GM23338 (cell line): ENCODE measurements around the gene DAPL1.

Experiments
- EZH2 ChIP-seq: fragments of 200-600 bp; sonication (generic); IDR thresholded peaks from one replicate; pipeline ENCODE4 v1.8.0; 2017; ENCODE audit warnings: antibody characterized with exemption, mild to moderate bottlenecking, low read depth; ENCODE audit not compliant: unreplicated experiment
- EZH2phosphoT487 ChIP-seq: fragments of 200-600 bp; sonication (generic); IDR thresholded peaks from one replicate; pipeline ENCODE4 v1.8.1; 2018; ENCODE audit warnings: antibody characterized with exemption; ENCODE audit not compliant: unreplicated experiment
- TF ChIP-seq, protein P1 (sequence below), 2 experiments: fragments of 200-600 bp in 1 of 2; sonication (generic) in 1 of 2; conservative IDR thresholded peaks; 2 replicates each; pipeline versions ENCODE4 v1.5.1 to v1.6.1; 2016 to 2017; ENCODE audit warnings: antibody characterized with exemption in 2 of 2, low read depth in 2 of 2, mild to moderate bottlenecking in 2 of 2, moderate library complexity in 1 of 2

GRCh38 chr2:158747281-158747680 lies 47.8 kb upstream of the DAPL1 start:
- TF ChIP-seq, protein P1, sequence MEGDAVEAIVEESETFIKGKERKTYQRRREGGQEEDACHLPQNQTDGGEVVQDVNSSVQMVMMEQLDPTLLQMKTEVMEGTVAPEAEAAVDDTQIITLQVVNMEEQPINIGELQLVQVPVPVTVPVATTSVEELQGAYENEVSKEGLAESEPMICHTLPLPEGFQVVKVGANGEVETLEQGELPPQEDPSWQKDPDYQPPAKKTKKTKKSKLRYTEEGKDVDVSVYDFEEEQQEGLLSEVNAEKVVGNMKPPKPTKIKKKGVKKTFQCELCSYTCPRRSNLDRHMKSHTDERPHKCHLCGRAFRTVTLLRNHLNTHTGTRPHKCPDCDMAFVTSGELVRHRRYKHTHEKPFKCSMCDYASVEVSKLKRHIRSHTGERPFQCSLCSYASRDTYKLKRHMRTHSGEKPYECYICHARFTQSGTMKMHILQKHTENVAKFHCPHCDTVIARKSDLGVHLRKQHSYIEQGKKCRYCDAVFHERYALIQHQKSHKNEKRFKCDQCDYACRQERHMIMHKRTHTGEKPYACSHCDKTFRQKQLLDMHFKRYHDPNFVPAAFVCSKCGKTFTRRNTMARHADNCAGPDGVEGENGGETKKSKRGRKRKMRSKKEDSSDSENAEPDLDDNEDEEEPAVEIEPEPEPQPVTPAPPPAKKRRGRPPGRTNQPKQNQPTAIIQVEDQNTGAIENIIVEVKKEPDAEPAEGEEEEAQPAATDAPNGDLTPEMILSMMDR (conservative IDR thresholded peaks at IDR 0.05; ENCODE audit: low read depth in 2 of 2) = no peak
- TF ChIP-seq EZH2 (no peak), EZH2phosphoT487 (no peak)
